ENCODE data around the gene ZSWIM9.

The ZSWIM9 gene

GRCh38 chr19:48137411-48137810 lies 33.1 kb upstream of the ZSWIM9 start:
- Histone ChIP-seq H3K9me2 (replicated peaks; ENCODE audit: control insufficient read depth, low read length) (no peaks in the 10 kb centered on the region), H3K4me3 (ENCODE audit: low read length) (no peak overlapping the region), H3K9me3 (ENCODE audit: control insufficient read depth, insufficient read depth, low read length) (no peaks in the 10 kb centered on the region), H4K20me1 (ENCODE audit: control insufficient read depth, insufficient read depth, low read depth, low read length) (no peaks in the 10 kb centered on the region), H3K4me1 (ENCODE audit: control insufficient read depth, low read length) (no peaks in the 10 kb centered on the region), H3K4me2 (ENCODE audit: low read length) (no peak overlapping the region), H3K27ac (ENCODE audit: low read depth, low read length) (no peak overlapping the region), H3K79me2 (ENCODE audit: control insufficient read depth, low read length) (no peaks in the 10 kb centered on the region), H3K27me3 (ENCODE audit: control insufficient read depth, low read length) (no peaks in the 10 kb centered on the region), H3F3A (ENCODE audit: control insufficient read depth, insufficient read depth) (no peaks in the 10 kb centered on the region), H3K36me3 (ENCODE audit: control insufficient read depth, low read length) (peaks cover 61% of the 10 kb centered on the region)
- TF ChIP-seq EZH2phosphoT487 (IDR thresholded peaks at IDR 0.05; ENCODE audit: borderline replicate concordance, low read length) (no peak), CTCF (IDR thresholded peaks at IDR 0.05; ENCODE audit: low read depth, low read length, poor library complexity, severe bottlenecking) (no peak)

GRCh38 chr19:48139053-48139452 lies 31.4 kb upstream of the ZSWIM9 start:
- no peaks in the 10 kb centered on the region for H4K20me1 ChIP-seq (ENCODE audit: control insufficient read depth, insufficient read depth, low read depth, low read length)
- TF ChIP-seq EZH2phosphoT487 (IDR thresholded peaks at IDR 0.05; ENCODE audit: borderline replicate concordance, low read length) (no peak), CTCF (IDR thresholded peaks at IDR 0.05; ENCODE audit: low read depth, low read length, poor library complexity, severe bottlenecking) (no peak)
- H3K9me3 ChIP-seq (ENCODE audit: control insufficient read depth, insufficient read depth, low read length): no peaks in the 10 kb centered on the region
- no peaks in the 10 kb centered on the region for H3K27me3 ChIP-seq (ENCODE audit: control insufficient read depth, low read length)
- H3K9me2 ChIP-seq (replicated peaks; ENCODE audit: control insufficient read depth, low read length): no peaks in the 10 kb centered on the region
- H3K79me2 ChIP-seq (ENCODE audit: control insufficient read depth, low read length): no peaks in the 10 kb centered on the region
- no peak overlapping the region for H3K4me3 ChIP-seq (ENCODE audit: low read length)
- H3F3A ChIP-seq (ENCODE audit: control insufficient read depth, insufficient read depth): no peaks in the 10 kb centered on the region
- no peak overlapping the region for H3K27ac ChIP-seq (ENCODE audit: low read depth, low read length)
- H3K4me1 ChIP-seq (ENCODE audit: control insufficient read depth, low read length): no peaks in the 10 kb centered on the region
- no peak overlapping the region for H3K4me2 ChIP-seq (ENCODE audit: low read length)
- H3K36me3 ChIP-seq (ENCODE audit: control insufficient read depth, low read length): peaks cover 65% of the 10 kb centered on the region

- Histone ChIP-seq H3K36me3 (ENCODE audit: control insufficient read depth, low read length) (peaks cover 94% of the 10 kb centered on the region), H3K9me2 (replicated peaks; ENCODE audit: control insufficient read depth, low read length) (no peaks in the 10 kb centered on the region), H3K27ac (ENCODE audit: low read depth, low read length) (no peak overlapping the region), H3K9me3 (ENCODE audit: control insufficient read depth, insufficient read depth, low read length) (no peaks in the 10 kb centered on the region), H3F3A (ENCODE audit: control insufficient read depth, insufficient read depth) (no peaks in the 10 kb centered on the region), H3K27me3 (ENCODE audit: control insufficient read depth, low read length) (no peaks in the 10 kb centered on the region), H3K4me1 (ENCODE audit: control insufficient read depth, low read length) (no peaks in the 10 kb centered on the region), H3K79me2 (ENCODE audit: control insufficient read depth, low read length) (no peaks in the 10 kb centered on the region), H3K4me2 (ENCODE audit: low read length) (no peak overlapping the region), H3K4me3 (ENCODE audit: low read length) (no peak overlapping the region), H4K20me1 (ENCODE audit: control insufficient read depth, insufficient read depth, low read depth, low read length) (no peaks in the 10 kb centered on the region; the same call in 1 of the 2 replicates)
- TF ChIP-seq CTCF (IDR thresholded peaks at IDR 0.05; ENCODE audit: low read depth, low read length, poor library complexity, severe bottlenecking): no peak
- no peak for TF ChIP-seq EZH2phosphoT487 (IDR thresholded peaks at IDR 0.05; ENCODE audit: borderline replicate concordance, low read length)
These were observed 22.8 kb upstream of the ZSWIM9 start for GRCh38 chr19:48147597-48148175.

Data from DOHH2 (cell line).